Measurements from ENCODE around the gene ATP1A3. TPM values are rescaled to one million over a fixed set of nuclear protein-coding genes. Genes with fewer than 3 reads are reported as not detected.

The ATP1A3 gene
- total RNA-seq, 1 experiment from 2014 or later: 34.7 TPM

DNA sequence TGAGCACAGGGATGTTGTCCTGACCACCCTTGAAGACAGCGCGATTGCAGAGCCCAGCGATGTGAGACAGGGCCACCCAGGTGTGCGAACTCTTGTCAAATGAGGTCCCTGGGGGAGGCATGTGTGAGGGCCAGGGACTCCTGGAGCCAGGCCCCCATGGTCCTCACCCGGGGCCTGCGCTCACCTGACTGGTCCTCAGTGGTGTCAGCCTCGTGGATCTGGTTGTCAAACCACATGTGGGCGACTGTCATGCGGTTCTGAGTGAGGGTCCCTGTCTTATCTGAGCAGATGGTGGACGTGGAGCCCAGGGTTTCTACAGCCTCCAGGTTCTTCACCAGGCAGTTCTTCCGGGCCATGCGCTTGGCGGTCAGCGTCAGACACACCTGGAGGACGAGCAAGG, 12.3 kb downstream of the ATP1A3 start:
- no peaks in the 10 kb centered on the region for H3K79me2 ChIP-seq (ENCODE audit: insufficient read depth, low read length)
- no peaks in the 10 kb centered on the region for H3K4me1 ChIP-seq (ENCODE audit: control insufficient read depth in 1 of 2, insufficient read depth in 2 of 2, low read length in 2 of 2)
- no peak overlapping the region for H3K9ac ChIP-seq (ENCODE audit: low read length)
- ATAC-seq (no peak), DNase-seq (ENCODE audit: low read depth, low spot score) (no peak)
- H3K9me2 ChIP-seq (ENCODE audit: insufficient read depth): no peaks in the 10 kb centered on the region
- no peak overlapping the region for H3K4me3 ChIP-seq (replicated peaks in 1 of 2; ENCODE audit: low read depth in 1 of 2, low read length in 2 of 2)
- H3K27ac ChIP-seq (ENCODE audit: low read depth, low read length): no peak overlapping the region
- H3K9me3 ChIP-seq (ENCODE audit: control insufficient read depth in 1 of 2, insufficient read depth in 1 of 2, low read depth in 1 of 2, low read length in 2 of 2): no peaks in the 10 kb centered on the region
- intact Hi-C loops (cut with micrococcal nuclease): no loop called here
- no TSS peak for BruUV-seq (replicated peaks)
- TF ChIP-seq EZH2 (IDR thresholded peaks at IDR 0.05) (no peak), SIN3A (IDR thresholded peaks at IDR 0.05; ENCODE audit: low read depth) (no peak), SP1 (IDR thresholded peaks at IDR 0.05; ENCODE audit: low read depth) (no peak), YY1 (IDR thresholded peaks at IDR 0.05; ENCODE audit: extremely low read depth, insufficient replicate concordance, low read depth, low read length) (no peak), ELF1 (IDR thresholded peaks at IDR 0.05; ENCODE audit: borderline replicate concordance, low read depth) (no peak), POLR2A (IDR thresholded peaks at IDR 0.05; ENCODE audit: borderline replicate concordance, extremely low read depth, insufficient read depth, insufficient read length) (no peak), EZH2phosphoT487 (IDR thresholded peaks at IDR 0.05; ENCODE audit: borderline replicate concordance) (no peak), TCF7L2 (IDR thresholded peaks at IDR 0.05; ENCODE audit: borderline replicate concordance, extremely low read depth, insufficient read depth, insufficient read length) (no peak), FOSL1 (IDR thresholded peaks at IDR 0.05; ENCODE audit: low read depth) (no peak), POLR2AphosphoS5 (IDR thresholded peaks at IDR 0.05; ENCODE audit: low read depth, low read length) (no peak), RAD21 (IDR thresholded peaks at IDR 0.05; ENCODE audit: low read depth) (no peak), JUND (IDR thresholded peaks at IDR 0.05) (no peak), CEBPB (IDR thresholded peaks at IDR 0.05; ENCODE audit: low read depth) (no peak), ZNF274 (IDR thresholded peaks at IDR 0.05; ENCODE audit: low read depth, low read length) (no peak)
- TF ChIP-seq, protein P1, sequence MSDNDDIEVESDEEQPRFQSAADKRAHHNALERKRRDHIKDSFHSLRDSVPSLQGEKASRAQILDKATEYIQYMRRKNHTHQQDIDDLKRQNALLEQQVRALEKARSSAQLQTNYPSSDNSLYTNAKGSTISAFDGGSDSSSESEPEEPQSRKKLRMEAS (IDR thresholded peaks at IDR 0.05): no peak
- TF ChIP-seq, protein P2, sequence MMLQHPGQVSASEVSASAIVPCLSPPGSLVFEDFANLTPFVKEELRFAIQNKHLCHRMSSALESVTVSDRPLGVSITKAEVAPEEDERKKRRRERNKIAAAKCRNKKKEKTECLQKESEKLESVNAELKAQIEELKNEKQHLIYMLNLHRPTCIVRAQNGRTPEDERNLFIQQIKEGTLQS (IDR thresholded peaks at IDR 0.05): no peak
- TF ChIP-seq, protein P3, sequence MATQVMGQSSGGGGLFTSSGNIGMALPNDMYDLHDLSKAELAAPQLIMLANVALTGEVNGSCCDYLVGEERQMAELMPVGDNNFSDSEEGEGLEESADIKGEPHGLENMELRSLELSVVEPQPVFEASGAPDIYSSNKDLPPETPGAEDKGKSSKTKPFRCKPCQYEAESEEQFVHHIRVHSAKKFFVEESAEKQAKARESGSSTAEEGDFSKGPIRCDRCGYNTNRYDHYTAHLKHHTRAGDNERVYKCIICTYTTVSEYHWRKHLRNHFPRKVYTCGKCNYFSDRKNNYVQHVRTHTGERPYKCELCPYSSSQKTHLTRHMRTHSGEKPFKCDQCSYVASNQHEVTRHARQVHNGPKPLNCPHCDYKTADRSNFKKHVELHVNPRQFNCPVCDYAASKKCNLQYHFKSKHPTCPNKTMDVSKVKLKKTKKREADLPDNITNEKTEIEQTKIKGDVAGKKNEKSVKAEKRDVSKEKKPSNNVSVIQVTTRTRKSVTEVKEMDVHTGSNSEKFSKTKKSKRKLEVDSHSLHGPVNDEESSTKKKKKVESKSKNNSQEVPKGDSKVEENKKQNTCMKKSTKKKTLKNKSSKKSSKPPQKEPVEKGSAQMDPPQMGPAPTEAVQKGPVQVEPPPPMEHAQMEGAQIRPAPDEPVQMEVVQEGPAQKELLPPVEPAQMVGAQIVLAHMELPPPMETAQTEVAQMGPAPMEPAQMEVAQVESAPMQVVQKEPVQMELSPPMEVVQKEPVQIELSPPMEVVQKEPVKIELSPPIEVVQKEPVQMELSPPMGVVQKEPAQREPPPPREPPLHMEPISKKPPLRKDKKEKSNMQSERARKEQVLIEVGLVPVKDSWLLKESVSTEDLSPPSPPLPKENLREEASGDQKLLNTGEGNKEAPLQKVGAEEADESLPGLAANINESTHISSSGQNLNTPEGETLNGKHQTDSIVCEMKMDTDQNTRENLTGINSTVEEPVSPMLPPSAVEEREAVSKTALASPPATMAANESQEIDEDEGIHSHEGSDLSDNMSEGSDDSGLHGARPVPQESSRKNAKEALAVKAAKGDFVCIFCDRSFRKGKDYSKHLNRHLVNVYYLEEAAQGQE (IDR thresholded peaks at IDR 0.05; ENCODE audit: low read depth): no peak
- TF ChIP-seq, protein P4, sequence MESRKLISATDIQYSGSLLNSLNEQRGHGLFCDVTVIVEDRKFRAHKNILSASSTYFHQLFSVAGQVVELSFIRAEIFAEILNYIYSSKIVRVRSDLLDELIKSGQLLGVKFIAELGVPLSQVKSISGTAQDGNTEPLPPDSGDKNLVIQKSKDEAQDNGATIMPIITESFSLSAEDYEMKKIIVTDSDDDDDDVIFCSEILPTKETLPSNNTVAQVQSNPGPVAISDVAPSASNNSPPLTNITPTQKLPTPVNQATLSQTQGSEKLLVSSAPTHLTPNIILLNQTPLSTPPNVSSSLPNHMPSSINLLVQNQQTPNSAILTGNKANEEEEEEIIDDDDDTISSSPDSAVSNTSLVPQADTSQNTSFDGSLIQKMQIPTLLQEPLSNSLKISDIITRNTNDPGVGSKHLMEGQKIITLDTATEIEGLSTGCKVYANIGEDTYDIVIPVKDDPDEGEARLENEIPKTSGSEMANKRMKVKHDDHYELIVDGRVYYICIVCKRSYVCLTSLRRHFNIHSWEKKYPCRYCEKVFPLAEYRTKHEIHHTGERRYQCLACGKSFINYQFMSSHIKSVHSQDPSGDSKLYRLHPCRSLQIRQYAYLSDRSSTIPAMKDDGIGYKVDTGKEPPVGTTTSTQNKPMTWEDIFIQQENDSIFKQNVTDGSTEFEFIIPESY (IDR thresholded peaks at IDR 0.05; ENCODE audit: extremely low read depth, insufficient replicate concordance, low read length): no peak
- no peaks in the 10 kb centered on the region for H3K27me3 ChIP-seq (ENCODE audit: insufficient read depth, low read length)
- CTCF ChIA-PET: no interaction called here
- H3K4me2 ChIP-seq (ENCODE audit: low read length): no peak overlapping the region
- H2AFZ ChIP-seq (ENCODE audit: low read depth, low read length, poor library complexity, severe bottlenecking): no peak overlapping the region
- RAD21 ChIA-PET (ENCODE audit: low non-redundant PET in 1 of 2, low total read pairs in 2 of 2, uncharacterized antibody in 2 of 2, unreplicated experiment in 2 of 2): no interaction called here
- H4K20me1 ChIP-seq (ENCODE audit: insufficient read depth): no peaks in the 10 kb centered on the region
- H3K36me3 ChIP-seq (ENCODE audit: control insufficient read depth in 1 of 2, insufficient read depth in 2 of 2, low read length in 2 of 2): no peaks in the 10 kb centered on the region
- POLR2A ChIA-PET: no interaction called here
